Lung microvascular endothelial cell (primary cell): ENCODE measurements around the gene TREML4. TPM values are rescaled to one million over a fixed set of nuclear protein-coding genes. Genes with fewer than 3 reads are reported as not detected.

Source experiments
- DNase-seq, 2 donors: peaks; one replicate each; pipeline versions ENCODE4 v3.0.0 to v3.0.0-alpha.2; 2010; ENCODE audit warnings: low read depth in 2 of 2
- total RNA-seq: library from RNA; depleted of rRNA; stranded (reverse); fragments of >200 nt; gene quantifications from 2 replicates; pipeline ENCODE4 v1.2.1, GENCODE V29; 2014

Gene TREML4
- total RNA-seq, 1 donor from 2014 or later, result not detected

DNA sequence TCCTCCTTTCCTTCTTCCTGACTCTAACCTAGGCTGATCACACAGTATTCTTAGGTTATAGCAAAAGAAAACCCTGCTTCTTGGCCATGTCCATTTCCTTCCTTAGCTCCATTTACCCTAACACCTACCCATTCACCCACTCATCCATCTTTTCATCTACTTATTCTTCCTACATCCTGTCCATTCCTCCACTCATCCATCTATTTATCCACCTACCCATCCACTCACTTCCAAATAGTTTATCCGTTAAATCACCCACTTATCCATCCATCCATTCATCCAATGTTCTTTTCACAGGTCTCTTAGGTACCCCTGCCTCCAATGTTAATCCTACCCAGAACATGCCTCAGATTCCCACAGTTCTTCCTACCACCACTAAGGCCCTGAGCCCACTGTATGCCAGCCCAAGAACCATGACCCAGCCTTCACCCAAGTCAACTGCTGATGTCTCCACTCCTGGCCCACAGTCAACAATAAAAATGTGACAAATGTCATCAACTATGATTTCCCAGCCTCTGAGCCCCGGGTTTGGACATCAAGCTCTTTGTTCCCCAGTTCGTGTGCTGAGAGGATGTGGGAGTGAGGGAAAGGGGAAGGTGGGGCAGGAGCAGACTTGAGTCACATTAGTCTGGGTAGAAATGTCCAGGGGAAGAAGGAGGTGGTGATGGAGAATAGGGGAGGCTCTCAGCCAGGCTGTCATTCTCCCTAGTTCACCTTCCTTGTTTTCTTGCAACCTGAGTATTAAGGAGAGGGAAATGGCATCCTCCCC lies 24.4 kb downstream of the TREML4 start:
- DNase-seq, result no peak

DNA sequence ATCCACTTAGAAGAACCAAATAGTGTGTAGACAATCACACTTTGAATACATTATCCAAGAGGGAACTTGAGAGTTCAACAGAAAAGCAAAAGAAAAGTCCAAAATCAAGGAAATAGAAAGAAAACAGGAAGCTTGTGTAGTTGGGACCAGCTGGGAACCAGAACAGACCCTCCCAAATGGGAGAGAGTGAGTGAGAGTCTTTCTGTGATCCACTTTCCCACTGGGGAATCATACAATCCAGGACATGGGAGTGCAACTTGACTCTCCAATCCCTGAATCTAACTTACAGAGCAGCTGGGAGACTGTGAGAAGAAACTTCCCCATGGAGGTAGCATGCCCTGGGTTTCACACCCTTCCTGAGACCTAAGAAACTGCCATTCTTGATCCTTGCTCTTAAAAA lies 27.0 kb downstream of the TREML4 start:
- no peak for DNase-seq

DNA sequence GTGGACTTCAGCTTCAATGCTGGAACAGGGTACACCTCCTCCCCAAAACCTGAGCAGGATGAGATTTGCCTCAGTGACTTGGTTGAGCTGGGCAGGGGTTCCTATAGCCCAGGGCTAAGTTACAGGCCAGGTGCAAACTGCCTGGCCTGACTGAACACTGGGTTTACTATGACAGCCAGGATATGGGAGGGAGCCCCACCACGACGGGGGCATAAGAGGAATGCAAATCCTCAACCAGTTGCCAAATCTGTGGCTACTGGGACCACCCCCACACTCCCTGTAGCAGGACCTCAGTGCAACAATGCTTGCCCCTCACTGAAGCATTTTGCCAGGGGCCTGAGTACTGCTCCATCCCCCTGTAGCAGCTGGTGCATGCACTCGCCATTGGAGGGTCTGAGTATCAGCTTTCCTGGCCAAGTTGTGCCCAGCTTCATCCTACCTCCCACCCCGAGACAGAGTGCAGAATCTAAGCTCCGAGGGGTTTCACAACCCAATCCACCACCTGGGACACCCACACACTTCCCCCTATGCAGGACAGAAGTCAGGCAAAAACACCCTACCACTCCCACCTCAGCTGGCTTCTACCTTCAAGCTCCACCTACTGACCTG lies 27.6 kb downstream of the TREML4 start:
- no peak for DNase-seq

DNA sequence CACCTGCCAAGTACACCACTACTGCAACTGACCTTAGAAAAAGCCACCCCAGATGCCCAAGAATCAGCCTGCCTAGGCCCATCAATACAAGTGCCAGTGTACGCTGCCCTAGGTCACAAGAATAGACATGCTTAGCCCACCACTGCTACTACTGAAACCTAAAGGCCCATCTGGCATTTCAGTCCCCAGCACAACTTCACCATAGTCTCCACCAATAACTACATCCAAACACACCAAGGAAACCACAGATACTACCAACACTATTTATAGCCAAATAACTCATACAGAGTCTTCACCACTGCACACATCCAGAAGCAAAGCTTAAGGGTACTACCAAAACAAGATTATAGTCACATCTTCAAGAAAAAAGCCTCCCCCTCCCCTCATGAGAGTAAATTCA lies 28.2 kb downstream of the TREML4 start:
- DNase-seq, result no peak

DNA sequence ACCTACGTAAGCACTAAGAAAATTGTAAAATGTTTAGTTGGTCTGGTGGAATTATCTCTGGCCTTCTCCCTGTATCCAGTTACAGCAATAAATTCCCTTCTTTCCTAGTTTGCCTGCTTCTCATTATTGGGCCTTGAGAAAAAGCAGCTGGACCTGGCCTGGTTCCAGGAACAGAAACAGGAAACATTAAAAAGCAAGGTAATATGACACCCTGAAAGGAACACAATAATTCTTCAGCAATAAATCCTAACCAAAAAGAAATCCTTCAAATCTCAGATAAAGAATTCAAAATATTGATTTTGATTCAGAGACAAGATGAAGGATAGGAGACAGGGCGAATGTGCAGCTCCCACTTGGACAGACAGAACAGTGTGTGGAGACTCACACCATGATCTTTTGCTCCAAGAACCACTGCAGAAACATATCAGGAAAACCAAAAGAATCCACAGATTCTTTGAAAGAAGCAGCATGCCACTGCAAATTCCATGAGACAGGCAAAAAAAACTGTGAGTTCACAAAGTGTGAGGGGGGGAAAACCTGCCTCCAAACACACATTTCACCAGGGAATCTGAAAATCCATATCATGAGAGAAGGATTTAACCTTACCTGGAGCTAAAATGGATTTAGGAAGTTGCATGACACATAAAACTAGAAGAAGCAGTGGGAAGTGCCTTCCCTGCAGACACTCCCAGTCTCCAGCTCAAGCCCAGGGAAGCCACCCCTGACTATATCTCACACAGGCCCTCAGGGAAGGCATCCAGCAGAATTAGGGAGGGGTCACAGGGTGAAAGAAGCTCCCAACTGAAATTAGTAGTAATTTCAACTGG lies 29.4 kb downstream of the TREML4 start:
- peak in 1 of 2 donors; percentile 52 for DNase-seq

DNA sequence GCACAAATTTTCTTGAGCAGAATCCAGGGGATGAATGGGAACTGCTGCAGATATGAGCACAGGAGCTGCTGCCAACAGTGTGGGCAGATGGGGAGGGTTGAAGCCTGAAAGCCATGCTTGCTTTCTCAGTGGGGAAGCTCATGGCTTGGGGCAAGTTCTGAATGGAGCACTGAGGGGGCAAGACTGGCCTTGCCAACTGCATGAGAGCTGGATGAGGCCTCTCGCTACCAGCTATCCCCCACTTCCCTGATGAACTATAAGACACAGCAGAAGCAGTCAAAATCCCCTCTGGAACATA lies 30.0 kb downstream of the TREML4 start:
- DNase-seq, result no peak

DNA sequence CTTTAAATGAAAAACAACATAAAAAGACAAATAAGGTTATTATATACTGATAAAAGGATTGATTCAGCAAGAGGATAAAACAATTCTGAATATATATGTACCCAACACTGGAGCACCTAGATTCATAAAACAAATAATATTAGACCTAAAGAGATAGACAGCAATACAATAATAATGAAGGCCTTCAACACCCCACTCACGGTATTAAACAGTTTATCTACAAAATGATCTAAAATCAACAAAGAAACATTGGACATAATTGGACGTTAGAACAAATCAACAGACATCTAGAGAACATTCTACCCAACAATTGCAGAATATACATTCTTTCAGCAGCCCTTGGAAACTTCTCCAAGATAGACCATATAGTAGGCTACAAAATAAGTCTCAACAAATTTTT lies 34.3 kb downstream of the TREML4 start:
- no peak for DNase-seq

DNA sequence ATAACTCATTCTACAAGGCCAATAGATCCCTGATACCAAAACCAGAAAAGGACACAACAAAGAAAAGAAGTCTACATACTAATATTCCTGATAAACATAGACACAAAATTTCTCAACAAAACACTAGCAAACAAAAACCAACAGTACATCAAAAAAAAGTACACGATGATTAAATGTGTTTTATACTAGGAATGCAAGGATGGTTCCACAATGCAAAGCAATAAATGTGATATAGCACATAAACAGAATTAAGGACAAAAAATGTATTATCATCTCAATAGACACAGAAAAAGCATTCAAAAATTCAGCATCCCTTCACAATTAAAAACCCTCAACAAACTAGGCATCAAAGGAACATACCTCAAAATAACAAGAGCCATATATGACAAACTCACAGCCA lies 35.1 kb downstream of the TREML4 start:
- no peak for DNase-seq

DNA sequence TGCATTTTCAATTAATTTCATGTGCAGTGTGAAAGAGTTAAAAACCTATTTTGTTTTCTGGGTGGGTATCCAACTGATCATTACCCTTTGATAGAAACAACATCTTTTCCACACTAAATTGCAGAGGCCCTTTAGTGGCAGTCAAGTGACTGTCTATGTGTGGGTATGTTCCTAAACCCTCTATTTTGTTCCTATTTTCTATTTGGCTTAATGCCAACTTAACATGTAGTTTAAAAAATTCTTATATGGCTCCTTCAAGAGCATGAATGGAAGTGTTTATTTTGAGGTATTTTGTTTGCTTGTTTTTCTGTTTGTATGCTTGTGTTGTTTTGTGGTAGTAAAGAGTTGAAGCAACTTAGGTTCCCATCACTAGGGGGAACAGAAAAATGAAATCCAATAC lies 38.4 kb downstream of the TREML4 start:
- no peak for DNase-seq

DNA sequence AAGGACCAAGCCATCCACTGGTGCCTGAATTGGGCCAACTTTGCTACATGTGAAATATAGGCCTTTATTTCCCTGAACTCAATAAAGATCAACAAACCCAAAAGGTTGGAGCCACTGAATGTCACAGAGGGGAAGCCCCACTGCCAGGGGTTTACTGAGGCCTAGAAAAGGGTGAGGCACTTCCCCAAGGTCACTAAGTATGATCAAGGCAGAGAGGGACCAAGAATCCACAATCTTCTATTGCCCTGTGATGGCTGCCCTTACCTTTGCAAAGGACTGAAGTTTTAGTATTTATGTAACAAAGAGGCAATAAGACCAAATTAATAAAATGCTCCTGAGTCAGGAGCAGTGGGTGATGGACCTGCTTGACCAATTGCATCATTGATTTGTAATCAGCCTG lies 40.3 kb downstream of the TREML4 start:
- no peak for DNase-seq

DNA sequence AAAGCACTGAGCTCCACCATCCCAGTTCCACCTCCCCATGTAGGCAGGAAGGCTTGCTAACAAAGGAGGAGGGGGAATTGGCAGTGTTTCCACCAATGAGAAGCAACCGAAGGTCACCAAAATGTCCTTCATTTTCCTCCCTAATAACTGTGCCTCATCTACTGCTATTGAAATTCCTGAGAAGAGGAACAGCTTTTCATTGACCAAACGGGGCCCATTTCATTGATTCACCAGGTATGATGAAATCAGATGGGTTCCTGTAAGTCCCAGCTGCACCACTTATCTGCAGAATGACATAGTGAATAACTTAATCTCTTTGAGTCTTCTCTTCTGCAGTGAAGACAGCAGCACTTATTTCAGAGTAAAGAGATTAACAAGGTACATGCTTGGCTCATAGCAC lies 41.0 kb downstream of the TREML4 start:
- no peak for DNase-seq

DNA sequence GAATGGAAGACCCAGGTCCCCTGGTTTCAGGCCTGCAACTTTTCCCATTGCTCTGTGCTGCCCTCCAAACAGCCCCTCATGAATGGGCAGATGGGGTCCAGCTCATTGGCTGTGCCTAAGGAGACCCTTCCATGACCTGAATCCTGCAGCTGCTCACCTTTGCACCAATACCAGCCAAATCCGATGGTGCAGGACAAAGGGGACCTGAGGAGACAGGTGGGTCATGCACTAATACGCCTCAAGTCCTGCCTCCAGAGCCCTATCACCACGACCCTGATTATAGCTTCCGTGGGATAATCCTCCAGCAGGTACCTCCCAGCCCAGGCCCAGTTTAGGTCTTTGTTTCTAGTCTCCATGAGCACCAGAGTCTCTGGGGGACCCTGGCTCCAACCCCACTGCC lies 41.6 kb downstream of the TREML4 start:
- DNase-seq, result no peak

DNA sequence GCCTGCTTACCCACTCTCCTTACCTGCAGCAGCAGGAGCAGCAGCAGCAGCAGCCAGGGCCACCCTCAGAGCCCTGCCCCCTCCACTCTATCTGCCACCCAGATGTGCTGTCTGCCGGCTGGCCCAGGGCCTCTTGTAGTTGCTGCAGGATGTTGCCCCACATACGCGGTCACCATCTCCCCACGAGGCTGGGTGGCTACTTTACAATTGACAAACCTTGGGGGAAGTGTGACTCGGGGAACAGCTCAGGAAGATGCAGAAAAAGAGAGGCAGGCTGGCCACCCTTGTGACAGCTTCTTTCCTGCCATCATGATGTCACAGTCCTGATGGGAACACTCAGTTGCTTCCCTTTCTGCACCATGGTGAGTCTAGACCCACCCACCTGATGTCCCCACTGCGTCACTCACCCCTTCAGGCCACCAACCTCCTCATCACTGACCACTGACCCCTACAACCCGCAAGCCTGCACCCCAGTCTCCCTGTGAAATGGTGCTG lies 43.8 kb downstream of the TREML4 start:
- DNase-seq, result no peak

DNA sequence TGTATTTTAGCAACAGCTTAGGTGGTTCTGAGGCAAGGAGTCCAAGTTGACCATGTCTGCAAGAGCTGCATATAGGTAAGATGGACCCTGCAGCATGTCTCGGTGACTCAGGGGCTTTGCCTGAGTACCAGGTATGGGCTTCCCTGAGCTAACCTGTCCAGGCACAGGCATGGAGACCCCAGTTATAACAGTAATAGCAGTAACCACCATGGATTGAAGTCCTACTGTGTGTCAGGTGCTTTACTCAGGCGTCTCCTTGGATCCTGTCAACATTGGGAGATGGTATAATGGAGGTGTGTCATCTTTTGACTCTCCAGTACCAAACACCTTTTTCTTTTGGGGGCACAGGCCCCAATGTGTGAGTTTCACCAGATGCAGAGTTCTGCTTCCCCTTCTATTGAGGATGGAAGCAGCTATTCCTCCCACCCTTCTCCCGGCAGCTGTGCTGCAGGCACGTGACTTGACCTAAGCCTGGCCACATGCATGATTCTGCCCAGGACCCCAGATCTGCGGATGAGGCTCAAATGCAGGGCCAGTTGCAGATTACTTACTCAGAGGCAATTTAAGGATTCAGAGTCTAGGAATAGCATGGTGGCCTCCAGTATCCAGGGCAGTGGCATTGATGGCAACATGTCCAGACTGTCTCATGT lies 44.6 kb downstream of the TREML4 start:
- no peak for DNase-seq

DNA sequence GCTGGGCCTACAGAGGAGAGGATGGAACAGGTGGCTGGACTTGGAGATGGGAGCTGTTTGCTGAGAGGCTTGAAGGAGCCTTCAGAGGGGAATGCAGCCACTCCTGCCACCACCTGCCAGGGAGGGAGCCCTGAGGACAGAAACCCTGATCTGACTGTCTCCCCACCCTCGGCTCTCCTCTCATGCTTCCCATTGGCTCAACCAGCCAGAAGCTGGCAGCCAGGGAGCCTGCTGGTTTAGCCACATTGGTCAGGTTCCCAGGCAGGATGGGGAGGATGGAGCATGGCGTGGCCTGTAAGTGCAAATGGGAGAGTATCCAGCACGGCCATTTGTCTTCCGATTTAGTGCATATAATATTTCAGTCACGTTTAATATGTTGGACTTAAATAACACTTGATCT lies 45.6 kb downstream of the TREML4 start:
- DNase-seq, result no peak

DNA sequence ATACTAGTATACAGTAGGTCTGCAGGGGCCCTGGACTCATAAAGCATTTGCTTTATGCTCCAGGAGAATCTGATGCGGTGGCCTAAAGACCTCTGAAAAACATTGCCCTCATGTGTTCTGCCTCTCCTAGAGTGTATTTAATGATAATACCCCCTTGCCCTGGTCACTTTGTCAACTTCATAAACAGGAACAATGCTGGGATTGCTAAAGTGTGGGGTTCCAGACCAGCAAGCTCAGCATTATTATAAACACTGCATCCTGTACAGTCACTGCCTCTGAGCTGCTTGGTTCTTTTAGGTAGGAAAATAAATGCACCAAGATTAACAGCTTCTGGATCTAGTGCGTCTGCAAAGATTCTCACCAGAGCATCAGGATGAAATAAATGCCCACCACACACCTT lies 46.1 kb downstream of the TREML4 start:
- DNase-seq, result no peak

DNA sequence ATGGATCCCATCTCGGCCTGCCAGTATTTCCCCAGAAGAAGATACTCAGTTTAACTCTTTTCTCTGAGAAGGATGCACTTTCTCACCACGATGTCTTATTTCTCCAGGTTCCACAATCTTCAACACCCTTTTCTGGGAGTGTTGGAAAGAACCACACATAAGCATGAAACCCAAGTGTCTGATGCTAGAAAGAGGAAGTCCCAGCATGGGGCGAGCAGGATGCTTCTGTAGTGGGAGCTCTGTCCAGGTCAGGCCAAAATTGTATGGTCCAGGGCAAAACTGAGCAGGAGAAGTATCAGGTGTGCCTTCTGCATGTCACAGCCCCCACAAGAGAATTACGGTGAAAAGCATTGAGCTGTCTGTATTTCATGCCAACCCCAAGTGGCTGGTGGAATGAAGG lies 47.3 kb downstream of the TREML4 start:
- no peak for DNase-seq

DNA sequence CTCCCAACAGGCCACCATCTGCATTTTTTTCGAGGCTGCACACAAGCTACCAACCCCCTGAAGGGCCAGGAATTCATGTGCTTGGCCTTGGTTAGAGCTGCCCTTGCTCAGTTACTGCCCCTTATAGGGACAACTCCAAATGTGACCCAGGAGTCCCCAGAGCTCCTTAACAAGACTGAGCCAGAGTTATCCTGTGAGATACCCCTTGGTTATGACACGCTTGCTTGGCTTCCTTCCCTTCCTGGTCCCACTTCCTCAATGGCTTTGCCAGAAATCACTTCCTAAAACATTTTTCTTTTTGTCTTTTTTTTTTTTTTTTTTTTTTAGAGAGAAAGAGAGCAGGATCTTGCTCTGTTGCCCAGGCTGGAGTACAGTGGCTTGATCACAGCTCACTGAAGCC lies 49.5 kb downstream of the TREML4 start:
- DNase-seq, result no peak

DNA sequence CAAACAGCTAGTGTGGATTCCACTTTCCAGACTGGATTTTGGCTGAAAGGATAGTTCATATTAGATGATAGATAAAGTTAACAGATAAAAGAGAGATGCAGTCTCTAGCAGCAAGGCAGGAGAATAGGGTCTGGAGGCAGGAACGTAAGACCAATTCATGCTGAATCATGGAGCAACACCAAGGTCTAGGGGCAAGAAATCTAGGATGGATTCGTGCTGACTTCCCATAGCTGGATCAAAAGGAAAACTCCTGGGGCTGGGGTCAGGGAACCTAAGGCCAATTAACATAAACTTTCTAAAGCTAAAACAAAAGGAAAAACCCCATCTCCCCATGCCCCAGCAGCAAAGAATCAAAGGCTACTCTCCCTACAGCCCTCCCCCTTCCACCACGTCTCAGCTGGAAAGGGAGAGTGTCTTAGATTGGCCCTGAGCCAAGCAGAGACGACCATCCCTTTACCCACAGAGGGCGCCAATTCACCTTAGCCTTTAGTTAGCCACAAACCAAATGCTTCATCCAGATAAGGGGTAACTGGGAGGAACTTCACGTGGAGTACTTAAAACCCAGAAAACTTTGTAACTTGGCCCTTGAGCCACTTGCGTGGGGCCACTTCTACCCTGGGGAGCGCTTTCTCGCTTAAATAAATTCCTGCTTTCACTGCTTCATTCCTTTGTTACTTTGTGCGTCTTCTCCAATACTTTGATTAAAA lies 50.7 kb downstream of the TREML4 start:
- peak; percentile 66 to 67 for DNase-seq

DNA sequence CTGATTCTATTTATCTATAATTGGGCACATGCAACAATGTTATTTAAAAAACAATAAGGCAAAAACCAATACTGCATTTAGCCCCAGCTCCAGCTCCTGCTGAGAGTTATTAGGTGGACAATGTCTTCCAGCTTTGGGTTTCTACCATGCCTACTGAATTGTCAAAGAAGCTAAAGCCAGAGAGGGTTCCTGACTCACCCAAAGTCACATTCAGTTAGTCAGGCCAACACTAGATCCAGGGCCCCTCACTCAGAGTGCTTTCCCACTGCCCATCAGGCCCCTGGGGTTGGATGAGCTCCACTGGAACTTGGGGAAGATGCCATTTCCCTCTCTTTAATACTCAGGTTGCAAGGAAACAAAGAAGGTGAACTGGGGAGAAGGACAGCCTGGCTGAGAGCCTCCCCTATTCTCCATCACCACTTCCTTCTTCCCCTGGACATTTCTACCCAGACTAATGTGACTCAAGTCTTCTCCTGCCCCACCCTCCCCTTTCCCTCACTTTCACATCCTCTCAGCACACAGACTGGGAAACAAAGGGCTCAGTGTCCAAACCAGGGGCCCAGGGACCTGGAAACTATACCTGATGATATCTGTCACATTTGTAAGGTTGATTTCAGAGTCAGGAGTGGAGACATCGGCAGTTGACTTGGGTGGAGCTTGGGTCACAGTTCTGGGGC lies 52.4 kb downstream of the TREML4 start:
- DNase-seq, result no peak

DNA sequence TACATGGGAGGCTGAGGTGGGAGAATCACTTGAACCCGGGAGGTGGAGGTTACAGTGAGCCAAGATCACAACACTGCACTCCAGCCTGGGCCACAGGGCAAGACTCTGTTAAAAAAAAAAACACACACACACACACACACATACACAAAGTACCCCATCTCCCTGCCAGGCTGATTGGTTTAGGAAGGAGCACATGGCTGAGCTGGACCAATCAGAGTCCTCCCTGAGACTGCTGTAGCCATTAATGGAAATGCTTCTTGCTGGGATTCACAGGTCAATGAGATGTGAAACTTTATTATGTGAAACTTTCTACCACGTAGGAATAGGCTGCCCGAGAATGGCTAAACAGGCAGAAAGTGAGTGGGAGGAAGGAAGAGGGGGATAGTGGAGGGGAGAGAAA lies 55.5 kb downstream of the TREML4 start:
- no peak for DNase-seq
